HG02571 (cell line): ENCODE results near the gene ZGPAT.
"Not testable (repeated sequence)": the region's sequence is repeated elsewhere in the genome, so short reads cannot be mapped to it uniquely, and the experiment has no call there.

Source experiments
- ATAC-seq: cut with Tn5 transposase; IDR thresholded peaks from one replicate; pipeline ENCODE4 v1.9.1; 2021; ENCODE audit warnings: mild to moderate bottlenecking, moderate library complexity; ENCODE audit not compliant: unreplicated experiment

ZGPAT gene

DNA sequence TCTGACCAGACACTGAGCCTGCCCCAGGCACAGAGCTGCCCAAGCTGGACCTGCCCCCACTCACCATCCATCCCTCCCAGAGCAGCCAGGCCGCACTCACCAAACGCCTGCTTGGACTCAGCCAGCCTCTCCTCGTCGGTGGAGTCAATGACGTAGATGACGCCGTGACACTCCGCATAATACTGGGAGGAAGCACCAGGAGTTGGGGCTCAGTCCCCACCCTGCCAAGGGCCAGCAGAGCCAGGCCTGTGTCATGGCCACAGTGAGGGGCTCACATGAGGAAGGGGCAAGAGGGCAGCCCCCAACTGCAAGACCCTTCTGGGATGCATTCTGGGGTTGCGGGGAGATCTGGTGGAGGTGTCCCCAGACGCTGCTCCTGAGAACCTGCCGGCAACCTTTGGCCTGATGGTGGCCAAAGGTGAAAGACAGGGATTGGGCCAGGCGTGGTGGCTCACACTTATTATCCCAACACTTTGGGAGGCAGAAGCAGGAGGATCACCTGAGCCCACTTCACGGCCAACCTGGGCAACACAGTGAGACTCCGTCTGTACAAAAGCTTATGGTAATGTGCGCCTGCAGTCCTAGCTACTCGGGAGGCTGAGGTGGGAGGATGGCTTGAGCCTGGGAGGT lies 5.7 kb upstream of the ZGPAT start:
- no peak for ATAC-seq

DNA sequence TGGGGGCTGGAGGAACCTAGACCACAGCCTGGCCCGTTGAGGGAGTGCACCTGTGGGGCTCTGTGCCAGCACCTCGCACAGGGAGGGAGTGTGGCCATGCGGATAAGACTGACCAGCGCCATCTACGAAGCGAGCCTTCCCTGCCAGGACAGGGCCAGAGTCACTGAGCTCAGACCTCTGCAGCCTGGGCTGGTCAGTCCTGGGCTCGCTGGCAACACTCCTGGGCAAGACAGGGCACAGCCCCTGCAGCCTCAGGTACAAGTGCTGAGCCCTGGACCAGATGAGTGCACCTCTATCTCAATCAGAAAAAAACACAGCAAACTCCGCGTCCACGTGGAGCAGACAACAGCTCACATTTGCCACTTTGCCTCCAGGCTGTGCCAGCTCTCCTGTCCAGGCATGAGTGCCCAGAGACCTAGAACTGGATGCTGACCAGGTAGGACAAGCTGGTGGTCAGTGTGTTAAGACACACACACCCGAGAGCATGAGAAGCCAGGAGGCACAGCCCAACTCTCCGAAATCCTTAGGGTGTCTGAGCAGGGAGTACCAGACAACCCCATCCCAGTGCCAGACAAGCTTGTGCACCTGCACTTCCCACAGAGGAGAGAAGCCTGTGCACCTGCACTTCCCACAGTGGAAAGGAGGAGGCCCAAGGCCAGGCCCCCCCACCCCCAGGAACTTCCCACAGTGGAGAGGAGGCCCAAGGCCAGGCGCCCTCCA lies 4.9 kb upstream of the ZGPAT start:
- no peak for ATAC-seq

DNA sequence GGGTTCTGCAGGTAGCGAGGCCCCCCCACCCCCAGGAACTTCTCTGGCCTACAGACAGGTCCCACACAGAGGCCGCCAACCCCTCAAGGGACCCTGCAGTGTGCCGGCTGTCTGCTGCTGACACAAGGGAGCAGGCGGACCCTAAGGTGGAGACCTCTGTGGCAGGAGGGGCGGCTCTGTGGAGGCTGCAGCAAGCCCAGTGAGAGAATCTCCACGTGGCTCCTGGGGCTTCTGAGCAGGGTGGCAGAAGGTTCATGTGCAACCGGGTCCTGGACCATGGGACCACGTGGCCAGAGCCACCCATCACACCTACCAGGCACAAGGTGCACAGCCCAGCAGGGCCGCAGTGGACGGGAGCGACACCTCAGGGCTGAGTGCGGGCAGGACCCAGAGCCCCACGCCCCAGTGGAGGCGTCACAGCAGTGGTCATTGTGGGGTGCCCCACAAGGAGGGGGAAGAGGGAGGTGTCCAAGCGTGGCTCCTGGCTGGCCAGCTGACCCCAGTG lies 4.3 kb upstream of the ZGPAT start:
- ATAC-seq: no peak

DNA sequence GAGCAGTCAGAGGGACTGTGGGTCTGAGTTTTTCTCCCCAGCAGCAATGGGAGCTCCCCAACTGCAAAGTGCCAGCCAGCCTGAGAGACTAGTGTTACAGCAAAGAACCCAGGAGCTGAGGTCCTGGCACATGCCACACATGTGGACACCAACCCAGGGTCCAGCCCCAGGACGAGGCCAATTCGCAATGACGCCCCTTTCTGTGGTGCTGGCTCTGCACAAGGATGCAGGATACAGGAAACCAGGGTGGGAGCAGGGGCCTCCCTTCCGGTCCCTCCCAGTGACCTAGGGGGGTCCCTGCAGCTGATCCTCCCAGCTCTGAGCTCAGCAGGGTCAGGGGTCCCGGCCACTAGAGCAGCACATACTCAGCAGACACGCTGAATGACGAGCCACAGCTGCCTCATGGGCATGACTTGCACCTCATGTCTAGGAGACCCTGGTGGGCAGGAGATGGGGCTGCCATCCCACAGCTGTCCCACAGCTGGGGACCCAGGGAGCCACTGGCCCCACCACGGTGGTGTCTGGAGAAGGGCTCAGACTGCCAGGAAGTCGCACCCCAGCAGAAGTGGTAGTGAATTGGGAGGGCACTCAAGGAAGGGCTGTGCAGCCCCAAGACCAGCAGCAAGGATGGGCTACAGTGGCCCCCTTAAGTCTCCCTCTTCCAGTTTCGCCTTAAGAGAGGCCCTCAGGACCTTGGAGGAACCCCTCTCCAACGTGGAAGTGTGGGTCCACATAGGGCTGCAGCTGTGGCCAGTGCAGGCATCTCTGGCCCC lies 3.7 kb upstream of the ZGPAT start:
- ATAC-seq: no peak

DNA sequence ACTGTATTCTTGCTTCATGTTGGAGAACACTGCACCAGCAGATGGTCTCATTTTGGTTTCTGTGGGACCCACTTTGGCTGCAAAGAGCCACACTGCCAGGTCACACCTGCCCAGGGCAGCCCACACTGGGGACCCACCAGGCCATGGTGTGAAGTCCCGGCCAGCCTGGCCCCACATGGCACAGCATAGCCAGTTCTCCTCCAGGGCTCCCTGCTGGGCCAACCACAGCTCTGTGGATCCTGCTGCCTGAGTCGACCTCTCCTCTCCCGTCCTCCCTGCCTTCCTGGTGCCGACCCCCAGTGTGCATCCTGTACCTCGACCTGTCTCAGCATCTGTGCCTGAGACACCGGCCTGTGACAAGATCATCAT lies 3.1 kb upstream of the ZGPAT start:
- ATAC-seq: no peak

DNA sequence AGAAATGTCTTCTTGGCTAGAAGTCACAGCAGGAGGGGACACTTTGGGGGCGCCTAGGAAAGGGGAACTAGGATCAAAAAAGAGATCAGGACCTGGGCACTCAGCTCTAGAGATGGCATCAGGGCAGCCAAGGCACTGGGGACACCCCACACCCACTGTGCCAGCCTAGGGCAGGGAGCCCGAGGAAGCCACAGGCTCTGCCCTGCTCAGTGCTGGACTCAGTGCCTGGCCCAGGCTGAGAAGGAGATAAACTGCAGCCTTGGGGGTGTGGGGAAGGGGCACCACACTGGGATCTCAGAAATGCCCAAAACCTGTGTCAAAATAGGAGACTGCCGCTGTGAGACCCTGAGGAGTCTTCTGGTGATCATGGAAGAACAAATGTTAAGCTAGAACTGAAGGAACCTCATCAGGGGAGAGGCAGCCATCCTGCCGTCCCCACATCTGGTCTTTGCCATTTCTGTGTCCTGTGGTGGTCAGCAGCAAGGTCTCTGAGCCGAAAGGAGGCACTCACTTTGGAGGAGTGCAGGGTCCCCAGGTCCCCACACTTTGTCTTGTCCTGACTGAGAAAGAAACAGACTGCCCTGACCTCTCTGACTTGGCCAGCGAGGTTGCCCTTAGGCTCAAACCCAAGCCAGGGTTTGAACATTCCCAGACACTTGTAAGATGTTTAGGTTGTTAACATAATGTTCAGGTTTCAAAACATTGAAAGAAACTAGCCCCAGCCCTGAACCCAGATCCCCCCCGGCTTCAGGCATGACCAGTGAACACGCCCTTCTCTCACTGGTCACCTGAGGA lies 2.4 kb upstream of the ZGPAT start:
- ATAC-seq: no peak

DNA sequence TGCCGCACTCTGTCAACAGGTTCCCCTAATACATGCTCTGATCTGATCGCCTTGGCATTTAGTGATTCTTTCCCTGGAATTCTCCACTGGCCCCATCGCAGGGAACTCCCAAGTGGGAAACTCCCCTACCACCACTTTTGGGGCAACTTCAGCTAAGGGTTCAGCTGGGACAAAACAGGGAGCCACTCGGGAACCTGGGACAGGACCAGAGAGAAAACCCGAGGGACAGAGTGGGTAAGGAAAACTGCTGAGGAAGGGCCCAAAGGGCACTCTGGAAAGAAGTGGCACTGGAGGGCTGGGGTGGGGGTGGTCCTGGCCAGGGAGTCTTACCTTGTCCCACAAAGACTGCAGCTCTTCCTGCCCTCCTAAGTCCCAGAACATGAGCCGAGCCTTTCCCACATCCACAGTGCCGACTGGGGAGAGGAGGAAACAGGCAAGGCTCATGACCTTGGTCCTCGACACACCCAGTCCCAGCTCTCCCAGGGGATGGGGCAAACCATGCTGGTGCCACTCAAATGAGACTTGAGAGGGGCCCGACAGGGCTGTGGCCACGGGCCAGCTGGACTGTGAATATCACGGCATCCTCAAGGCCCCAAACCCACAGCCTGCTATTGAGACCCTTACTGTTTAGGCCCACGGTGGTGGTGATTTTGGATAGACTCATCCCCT lies 1.7 kb upstream of the ZGPAT start:
- ATAC-seq: no peak

DNA sequence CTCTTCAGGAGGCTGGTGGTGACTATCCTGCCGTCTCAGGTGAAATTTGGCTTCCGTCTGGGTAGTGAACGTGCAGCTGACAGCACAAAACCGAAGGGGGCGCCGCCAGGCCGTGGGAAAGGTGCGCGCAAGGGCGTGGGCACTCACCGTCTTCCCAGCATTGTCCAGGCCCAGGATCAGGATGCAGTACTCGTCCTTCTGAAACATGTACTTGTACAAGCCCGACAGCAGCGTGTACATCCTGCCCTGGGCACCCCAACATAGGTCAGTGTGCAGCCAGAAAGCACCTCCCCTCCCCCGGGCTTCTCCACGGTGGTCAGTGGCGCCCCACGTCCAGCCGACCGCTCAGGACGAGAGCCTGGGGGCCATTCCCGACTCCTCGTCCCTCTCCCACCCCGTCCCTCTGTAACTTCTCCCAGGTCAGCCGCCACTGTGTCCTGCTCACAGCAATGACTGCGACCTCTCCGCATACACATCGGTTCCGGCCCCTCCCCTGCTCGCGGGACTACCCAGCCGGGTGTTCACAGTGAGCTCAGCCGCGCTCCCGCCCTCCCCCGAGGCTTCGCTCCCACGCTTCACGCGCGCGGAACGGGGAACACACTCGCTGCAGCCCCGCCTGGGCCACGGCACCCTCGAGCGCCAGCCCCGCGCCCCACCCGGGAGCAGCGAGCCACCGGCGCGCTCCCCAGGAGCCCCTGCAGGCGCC lies 834 bp upstream of the ZGPAT start:
- ATAC-seq: peak; percentile 28

DNA sequence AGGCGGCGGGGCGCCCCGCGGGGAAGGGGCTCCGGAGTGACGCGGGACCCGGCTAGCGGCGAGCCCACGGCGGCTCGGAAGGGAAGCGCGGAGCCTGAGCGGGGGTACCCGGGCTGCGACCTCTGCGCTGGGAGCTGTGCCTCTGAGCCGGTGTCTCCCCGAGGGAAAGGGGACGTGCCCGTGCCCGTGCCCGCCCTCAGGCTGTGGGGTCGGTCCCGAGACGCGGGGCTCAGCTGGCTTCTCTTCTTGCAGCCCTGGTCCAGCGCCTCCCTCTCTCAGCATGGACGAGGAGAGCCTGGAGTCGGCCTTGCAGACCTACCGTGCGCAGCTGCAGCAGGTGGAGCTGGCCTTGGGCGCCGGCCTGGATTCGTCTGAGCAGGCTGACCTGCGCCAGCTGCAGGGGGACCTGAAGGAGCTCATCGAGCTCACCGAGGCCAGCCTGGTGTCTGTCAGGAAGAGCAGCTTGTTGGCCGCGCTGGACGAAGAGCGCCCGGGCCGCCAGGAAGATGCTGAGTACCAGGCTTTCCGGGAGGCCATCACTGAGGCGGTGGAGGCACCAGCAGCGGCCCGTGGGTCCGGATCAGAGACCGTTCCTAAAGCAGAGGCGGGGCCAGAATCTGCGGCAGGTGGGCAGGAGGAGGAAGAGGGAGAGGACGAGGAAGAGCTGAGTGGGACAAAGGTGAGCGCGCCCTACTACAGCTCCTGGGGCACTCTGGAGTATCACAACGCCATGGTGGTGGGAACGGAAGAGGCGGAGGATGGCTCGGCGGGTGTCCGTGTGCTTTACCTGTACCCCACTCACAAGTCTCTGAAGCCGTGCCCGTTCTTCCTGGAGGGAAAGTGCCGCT lies 686 bp downstream of the ZGPAT start:
- peak; percentile 8 for ATAC-seq

DNA sequence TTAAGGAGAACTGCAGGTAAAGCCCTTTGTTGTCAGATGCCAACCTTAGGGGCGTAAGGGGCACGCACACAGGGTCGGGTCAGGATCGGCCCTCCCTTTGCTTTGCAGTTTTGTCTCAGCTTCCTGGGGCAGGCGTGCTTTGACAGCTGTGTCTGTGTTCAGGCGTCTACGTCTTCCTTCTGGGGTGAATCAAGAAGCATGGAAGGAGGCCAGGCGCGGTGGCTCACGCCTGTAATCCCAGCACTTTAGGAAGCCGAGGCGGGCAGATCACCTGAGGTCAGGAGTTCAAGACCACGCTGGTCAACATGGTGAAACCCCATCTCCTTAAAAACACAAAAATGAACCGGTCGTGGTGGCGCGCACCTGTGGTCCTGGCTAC lies 1.3 kb downstream of the ZGPAT start:
- ATAC-seq: no peak

DNA sequence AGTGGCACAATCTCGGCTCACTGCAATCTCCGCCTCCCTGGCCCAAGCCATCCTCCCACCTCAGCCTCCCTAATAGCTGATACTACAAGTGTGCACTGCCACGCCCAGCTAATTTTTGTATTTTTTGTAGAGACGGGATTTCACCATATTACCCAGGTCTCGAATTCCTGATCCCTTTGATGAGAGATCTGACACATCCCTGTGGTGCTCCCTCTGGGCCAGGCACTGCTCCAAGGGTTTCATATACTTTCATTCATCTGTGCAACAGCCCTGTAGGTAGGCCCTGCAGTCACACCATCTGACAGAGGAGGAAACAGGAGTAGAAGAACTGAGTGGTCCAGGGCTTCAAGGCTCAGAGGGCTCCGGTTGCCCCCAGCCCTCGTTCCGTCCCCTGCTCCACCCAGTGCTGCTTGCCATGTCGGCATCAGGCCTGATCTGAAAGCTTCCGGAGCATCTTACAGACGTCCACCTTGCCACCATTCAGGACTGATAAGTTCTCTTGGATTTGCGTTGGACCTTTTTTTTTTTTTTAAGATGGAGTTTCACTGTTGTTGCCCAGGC lies 3.3 kb downstream of the ZGPAT start:
- no peak for ATAC-seq

DNA sequence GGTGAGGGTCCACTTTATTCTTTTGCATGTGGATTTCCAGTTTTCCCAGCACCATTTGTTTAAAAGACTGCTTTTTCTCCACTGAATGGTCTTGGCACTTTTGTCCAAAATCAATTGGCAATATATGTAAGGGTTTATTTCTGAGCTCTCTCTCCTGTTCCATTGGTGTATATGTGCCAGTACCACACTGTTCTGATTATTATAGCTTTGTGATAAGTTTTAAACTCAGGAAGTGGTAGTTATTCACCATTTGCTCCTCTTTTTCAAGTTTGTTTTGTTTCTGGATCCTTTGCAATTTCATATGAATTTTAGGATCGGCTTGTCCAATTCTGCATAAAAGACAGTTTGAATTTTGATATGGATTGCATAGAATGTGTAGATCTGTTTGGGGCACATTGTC lies 4.4 kb downstream of the ZGPAT start:
- ATAC-seq: no peak

DNA sequence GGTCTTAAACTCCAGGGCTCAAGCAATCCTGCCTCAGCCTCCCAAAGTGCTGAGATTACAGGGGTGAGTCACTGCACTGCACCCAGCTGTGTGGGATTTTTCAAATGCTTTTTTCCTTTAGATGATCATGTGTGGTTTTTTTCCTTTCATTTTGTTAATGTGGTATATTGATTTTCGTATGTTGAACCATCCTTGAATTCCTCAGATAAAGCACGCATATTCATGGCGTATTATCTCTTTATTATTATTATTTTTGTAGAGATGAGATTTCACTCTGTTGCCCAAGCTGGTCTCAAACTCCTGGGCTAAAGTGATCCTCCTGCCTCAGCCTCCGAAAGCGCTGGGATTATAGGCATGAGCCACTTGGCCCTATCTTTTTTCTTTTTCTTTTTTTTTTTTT lies 7.0 kb downstream of the ZGPAT start:
- ATAC-seq: no peak

DNA sequence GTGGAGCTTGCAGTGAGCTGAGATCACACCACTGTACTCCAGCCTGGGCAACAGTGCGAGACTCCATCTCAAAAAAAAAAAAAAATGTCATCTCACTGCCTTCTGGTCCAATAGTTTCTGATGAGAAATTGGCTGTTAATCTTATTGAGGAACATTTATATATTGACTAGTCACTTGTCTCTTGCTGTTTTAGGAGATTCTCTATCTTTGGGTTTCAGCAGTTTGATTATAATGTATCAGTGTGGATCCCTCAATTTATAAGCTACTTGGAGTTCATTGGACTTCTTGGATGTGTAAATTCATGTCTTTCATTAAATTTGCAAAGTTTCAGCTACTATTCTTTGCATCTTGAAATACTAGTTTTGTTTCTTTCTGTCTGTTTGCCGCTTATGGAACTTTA lies 11.2 kb downstream of the ZGPAT start:
- no peak for ATAC-seq

DNA sequence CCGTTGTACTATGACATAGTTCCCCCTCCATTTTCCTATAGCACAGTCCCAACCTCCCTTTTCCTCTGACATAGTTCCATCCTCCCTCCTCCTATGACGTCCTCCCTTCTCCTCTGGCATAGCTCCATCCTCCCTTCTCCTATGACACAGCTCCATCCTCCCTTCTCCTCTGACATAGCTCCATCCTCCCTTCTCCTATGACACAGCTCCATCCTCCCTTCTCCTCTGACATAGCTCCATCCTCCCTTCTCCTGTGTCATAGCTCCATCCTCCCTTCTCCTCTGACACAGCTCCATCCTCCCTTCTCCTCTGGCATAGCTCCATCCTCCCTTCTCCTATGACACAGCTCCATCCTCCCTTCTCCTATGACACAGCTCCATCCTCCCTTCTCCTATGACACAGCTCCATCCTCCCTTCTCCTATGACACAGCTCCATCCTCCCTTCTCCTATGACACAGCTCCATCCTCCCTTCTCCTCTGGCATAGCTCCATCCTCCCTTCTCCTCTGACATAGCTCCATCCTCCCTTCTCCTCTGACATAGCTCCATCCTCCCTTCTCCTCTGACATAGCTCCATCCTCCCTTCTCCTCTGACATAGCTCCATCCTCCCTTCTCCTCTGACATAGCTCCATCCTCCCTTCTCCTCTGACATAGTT lies 15.3 kb downstream of the ZGPAT start:
- not testable (repeated sequence) for ATAC-seq

DNA sequence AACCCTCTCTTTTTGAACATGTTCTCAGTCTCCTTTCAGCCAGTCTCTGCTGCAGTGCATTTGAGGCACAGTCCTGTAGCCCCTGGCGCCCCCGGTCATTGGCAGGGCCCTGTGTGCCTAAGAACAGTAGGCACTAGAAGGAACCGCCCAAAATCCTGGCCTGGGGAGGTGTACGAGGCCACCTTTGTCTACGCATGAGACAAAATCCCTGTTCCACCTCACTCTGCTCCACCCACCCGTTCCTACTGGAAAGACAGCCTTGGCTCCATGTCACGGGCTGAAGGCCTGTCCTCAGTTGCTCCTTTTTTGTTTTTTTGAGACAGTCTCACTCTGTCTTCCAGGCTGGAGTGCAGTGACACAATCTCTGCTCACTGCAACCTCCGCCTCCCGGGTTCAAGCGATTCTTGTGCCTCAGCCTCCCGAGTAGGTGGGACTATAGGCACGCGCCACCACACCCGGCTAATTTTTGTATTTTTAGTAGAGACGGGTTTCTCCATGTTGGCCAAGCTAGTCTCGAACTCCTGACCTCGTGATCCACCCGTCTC lies 22.4 kb downstream of the ZGPAT start:
- not testable (repeated sequence) for ATAC-seq

DNA sequence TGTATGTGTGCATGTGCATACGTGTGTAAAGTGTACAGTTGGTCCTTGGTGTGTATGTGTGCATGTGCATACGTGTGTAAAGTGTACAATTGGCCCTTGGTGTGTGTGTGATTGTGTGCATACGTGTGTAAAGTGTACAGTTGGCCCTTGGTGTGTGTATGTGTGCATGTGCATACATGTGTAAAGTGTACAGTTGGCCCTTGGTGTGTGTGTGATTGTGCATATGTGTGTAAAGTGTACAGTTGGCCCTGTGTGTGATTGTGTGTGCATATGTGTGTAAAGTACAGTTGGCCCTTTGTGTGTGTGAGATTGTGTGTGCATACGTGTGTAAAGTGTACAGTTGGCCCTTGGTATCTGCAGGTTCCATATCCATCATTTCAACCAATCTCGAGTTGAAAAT lies 23.6 kb downstream of the ZGPAT start:
- ATAC-seq: no peak
